MCF 10A (cell line): ENCODE results near the gene ESR1. TPM values are rescaled to one million over a fixed set of nuclear protein-coding genes. Genes with fewer than 3 reads are reported as not detected.

Experiments used
- BruUV-seq: library from RNA; stranded (reverse); fragments of 400-500 nt; replicated peaks from 2 replicates; lab custom pipeline; 2021; lab: Mats Ljungman, UMichigan
- CTCF ChIA-PET: fragments of 300-600 bp; sonication (Branson Sonifier 250); formaldehyde crosslinking; extraction: SDS; loops from one replicate; lab custom pipeline; 2021; ENCODE audit warnings: antibody characterized with exemption, inconsistent platforms; lab: Yijun Ruan, JAX
- POLR2A ChIA-PET: fragments of 300-600, 350-650 bp; sonication (Branson Sonifier 250); formaldehyde crosslinking; extraction: SDS; loops from one replicate; lab custom pipeline; 2020; ENCODE audit warnings: antibody characterized with exemption, inconsistent platforms; lab: Yijun Ruan, JAX
- DNase-seq: peaks from one replicate; pipeline ENCODE4 v3.0.0-alpha.2; 2018; ENCODE audit not compliant: unreplicated experiment
- H3K27ac Mint-ChIP-seq: one replicate; pipeline ENCODE4 v1.8.0; 2022; ENCODE audit warnings: mild to moderate bottlenecking, low read depth, mixed read lengths; ENCODE audit not compliant: unreplicated experiment
- H3K27me3 Mint-ChIP-seq: one replicate; pipeline ENCODE4 v1.8.0; 2022; ENCODE audit warnings: mixed read lengths; ENCODE audit not compliant: insufficient read depth, unreplicated experiment
- H3K36me3 Mint-ChIP-seq: one replicate; pipeline ENCODE4 v1.8.0; 2022; ENCODE audit warnings: mild to moderate bottlenecking, moderate library complexity, mixed read lengths; ENCODE audit not compliant: insufficient read depth, unreplicated experiment
- H3K4me1 Mint-ChIP-seq: one replicate; pipeline ENCODE4 v1.8.0; 2022; ENCODE audit warnings: mixed read lengths; ENCODE audit not compliant: insufficient read depth, unreplicated experiment
- H3K4me3 Mint-ChIP-seq: one replicate; pipeline ENCODE4 v1.8.0; 2022; ENCODE audit warnings: mild to moderate bottlenecking, moderate library complexity, mixed read lengths; ENCODE audit not compliant: unreplicated experiment
- H3K9me3 Mint-ChIP-seq: one replicate; pipeline ENCODE4 v1.8.0; 2022; ENCODE audit warnings: mixed read lengths; ENCODE audit not compliant: unreplicated experiment
- CTCF ChIP-seq: fragments of 200-600 bp; IDR thresholded peaks from one replicate; pipeline ENCODE4 v1.8.0; 2022; ENCODE audit warnings: antibody characterized with exemption, mild to moderate bottlenecking; ENCODE audit not compliant: unreplicated experiment
- intact Hi-C: fragments of 100-400 bp; cut with micrococcal nuclease; formaldehyde crosslinking; loops from 2 replicates; pipeline ENCODE4 v1.14.1; 2022
- total RNA-seq: library from RNA; stranded (reverse); gene quantifications from 2 replicates; pipeline ENCODE4 v1.2.3, GENCODE V29; 2022

The ESR1 gene
- total RNA-seq, 1 experiment from 2014 or later: 0.05 TPM

DNA sequence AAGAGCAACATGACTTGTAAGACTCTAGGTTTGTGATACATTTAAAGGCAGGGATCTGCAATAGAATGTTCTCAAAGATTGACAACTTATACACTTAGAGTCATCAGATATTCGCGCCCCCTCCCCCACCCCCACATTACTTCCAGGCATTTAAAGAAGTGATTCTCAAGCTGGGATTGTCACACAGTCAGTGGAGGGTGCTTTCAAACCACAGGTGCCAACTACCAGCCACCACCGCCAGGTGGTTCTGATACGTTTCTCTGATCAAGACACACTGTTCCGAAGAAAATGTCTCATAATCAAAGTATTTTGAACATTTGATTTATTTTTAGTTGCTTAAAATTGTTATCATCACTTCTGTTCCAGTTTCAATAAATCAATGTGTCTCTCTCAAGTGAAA lies 357.5 kb downstream of the ESR1 start:
- H3K27ac Mint-ChIP-seq: no peak overlapping the region
- TF ChIP-seq CTCF: no peak
- ChIA-PET POLR2A (no interaction called here), CTCF (interaction anchor here (0.6 kb wide), 1 partner anchor 411 kb away, joined by 3 read pairs; no protein-coding TSS in a partner anchor)
- DNase-seq: no peak
- intact Hi-C loops: no loop called here
- BruUV-seq: no TSS peak
- no peaks in the 10 kb centered on the region for H3K36me3 Mint-ChIP-seq
- no peaks in the 10 kb centered on the region for H3K4me1 Mint-ChIP-seq
- no peaks in the 10 kb centered on the region for H3K27me3 Mint-ChIP-seq
- H3K4me3 Mint-ChIP-seq: no peak overlapping the region
- no peaks in the 10 kb centered on the region for H3K9me3 Mint-ChIP-seq

DNA sequence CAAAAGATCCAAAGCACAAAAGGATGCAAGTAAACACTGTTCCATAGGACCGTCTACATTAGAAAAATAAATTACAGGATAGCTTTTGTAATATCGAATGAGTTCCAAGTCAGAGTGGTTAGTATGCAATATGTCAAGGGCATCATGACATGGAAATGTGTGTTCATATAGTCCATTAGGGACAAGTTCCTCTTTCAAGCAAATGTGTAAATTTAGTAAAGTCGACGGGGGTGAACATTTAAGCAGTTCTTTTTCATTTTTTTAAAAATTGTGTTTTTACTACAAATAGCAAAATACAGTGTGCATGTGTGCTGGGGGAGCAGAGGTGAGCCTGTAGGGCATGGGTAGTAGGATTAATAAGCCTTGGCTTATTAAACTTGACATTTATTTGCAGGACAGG lies 359.0 kb downstream of the ESR1 start:
- Mint-ChIP-seq H3K9me3 (no peaks in the 10 kb centered on the region), H3K36me3 (no peaks in the 10 kb centered on the region), H3K4me3 (no peak overlapping the region), H3K4me1 (no peaks in the 10 kb centered on the region), H3K27ac (no peak overlapping the region), H3K27me3 (no peaks in the 10 kb centered on the region)
- ChIA-PET POLR2A (no interaction called here), CTCF (interaction anchor here (0.7 kb wide), 1 partner anchor 483 kb away, joined by 4 read pairs; no protein-coding TSS in a partner anchor)
- no TSS peak for BruUV-seq
- no peak for TF ChIP-seq CTCF
- intact Hi-C loops: no loop called here
- DNase-seq: no peak

DNA sequence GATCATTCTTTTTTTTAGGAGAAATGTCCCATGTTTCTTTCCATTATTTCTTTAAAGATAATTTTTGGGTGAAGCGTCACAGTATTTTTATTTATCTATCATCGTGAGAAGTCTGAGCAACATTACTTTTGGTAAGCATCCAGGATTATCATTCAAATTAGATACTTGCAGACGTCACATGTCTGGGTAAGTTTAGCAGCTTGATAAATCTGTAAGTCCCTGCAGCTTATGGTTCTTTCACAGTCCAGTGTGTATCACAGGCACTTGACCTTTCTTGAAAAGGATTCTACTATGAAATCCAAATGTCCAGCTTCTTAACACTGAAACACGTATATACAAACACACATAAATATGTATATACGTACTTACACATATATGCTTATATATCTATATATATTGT lies 359.4 kb downstream of the ESR1 start:
- H3K9me3 Mint-ChIP-seq: no peaks in the 10 kb centered on the region
- intact Hi-C loops: no loop called here
- TF ChIP-seq CTCF: no peak
- no peak for DNase-seq
- BruUV-seq: no TSS peak
- H3K27me3 Mint-ChIP-seq: no peaks in the 10 kb centered on the region
- H3K36me3 Mint-ChIP-seq: no peaks in the 10 kb centered on the region
- ChIA-PET POLR2A (no interaction called here), CTCF (interaction anchor here (0.7 kb wide), 1 partner anchor 483 kb away, joined by 4 read pairs; no protein-coding TSS in a partner anchor)
- H3K27ac Mint-ChIP-seq: no peak overlapping the region
- H3K4me3 Mint-ChIP-seq: no peak overlapping the region
- H3K4me1 Mint-ChIP-seq: no peaks in the 10 kb centered on the region

DNA sequence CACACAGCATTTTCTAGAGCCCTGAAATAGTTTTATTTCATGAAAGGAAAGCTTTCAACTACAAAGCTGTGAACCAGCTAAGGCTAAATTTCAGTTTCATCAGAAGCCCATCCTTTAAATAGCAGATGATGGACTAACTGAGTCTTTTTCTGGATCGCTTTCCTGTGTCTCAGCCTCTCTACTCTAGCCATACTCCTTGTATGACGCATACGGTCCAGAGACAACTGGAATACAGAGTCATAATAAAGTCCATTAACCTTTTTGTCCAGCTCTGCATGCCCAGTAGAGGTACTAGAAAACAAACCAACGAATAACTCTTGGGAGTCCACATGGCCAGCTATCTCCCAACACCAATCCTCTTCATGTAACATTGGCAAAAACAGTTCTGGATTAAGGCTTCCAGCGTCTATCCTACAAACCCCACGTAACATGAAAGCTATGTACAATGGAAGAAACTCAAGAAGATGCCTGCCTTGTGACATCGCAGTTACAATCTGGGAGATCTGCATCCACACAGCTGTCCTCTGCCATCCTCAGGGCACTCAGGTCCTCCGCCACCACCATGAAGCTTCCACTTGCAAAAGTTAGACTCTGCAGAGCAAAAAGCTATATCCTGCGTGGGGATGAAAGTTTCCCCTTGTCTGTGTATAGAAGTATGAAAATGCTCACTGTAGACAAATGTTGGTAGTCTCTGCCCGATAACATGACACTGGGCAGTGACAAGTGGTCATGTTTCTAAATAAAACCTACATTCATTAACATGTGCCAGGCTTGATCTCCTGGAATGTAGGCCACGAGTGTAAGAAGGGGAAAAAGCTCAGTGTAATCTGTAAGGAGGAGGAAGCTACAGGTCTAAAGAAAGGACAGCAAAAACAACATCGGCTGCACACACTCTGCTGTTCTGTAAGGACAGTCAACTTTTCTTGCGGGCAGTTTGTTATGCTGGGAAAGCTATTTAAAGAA lies 360.4 kb downstream of the ESR1 start:
- CTCF ChIA-PET: interaction anchor here (0.6 to 0.9 kb wide), 2 partner anchors 43 to 474 kb away, joined by 3 to 4 read pairs; no protein-coding TSS in a partner anchor
- POLR2A ChIA-PET: interaction anchor here (0.6 kb wide), 1 partner anchor 20 kb away, joined by 3 read pairs; no protein-coding TSS in a partner anchor
- no peaks in the 10 kb centered on the region for H3K9me3 Mint-ChIP-seq
- TF ChIP-seq CTCF: no peak
- intact Hi-C loops: no loop called here
- no peak overlapping the region for H3K27ac Mint-ChIP-seq
- H3K27me3 Mint-ChIP-seq: no peaks in the 10 kb centered on the region
- H3K4me3 Mint-ChIP-seq: no peak overlapping the region
- no TSS peak for BruUV-seq
- H3K36me3 Mint-ChIP-seq: no peaks in the 10 kb centered on the region
- no peak for DNase-seq
- no peaks in the 10 kb centered on the region for H3K4me1 Mint-ChIP-seq
